Panc1 (cell line): ENCODE results near the gene ASB7. TPM values are rescaled to one million over a fixed set of nuclear protein-coding genes. Genes with fewer than 3 reads are reported as not detected.

Source experiments
- ATAC-seq: fragments of 200-7000 bp; cut with Tn5 transposase; 2 replicates; pipeline ENCODE4 v1.9.1; 2020; ENCODE audit warnings: mild to moderate bottlenecking, moderate library complexity
- BruUV-seq: library from RNA; stranded (reverse); fragments of 400-500 nt; replicated peaks from 2 replicates; lab custom pipeline; 2021; lab: Mats Ljungman, UMichigan
- CTCF ChIA-PET: fragments of 300-600 bp; sonication (Branson Sonifier 250); formaldehyde crosslinking; loops from one replicate; lab custom pipeline; 2022; ENCODE audit warnings: antibody characterized with exemption; lab: Charles Lee
- POLR2A ChIA-PET: fragments of 300-600 bp; sonication (Branson Sonifier 250); formaldehyde crosslinking; loops from one replicate; lab custom pipeline; 2022; ENCODE audit warnings: antibody characterized with exemption; lab: Charles Lee
- DNase-seq: peaks from one replicate; pipeline ENCODE4 v3.0.0-alpha.2; 2010; ENCODE audit warnings: low read depth, low spot score
- H3K27ac ChIP-seq: 2 replicates; pipeline ENCODE4 v1.5.1; 2011; ENCODE audit warnings: mild to moderate bottlenecking, low read length, inconsistent platforms
- H3K27me3 ChIP-seq: fragments of 200-500 bp; sonication (Bioruptor generic); 2 replicates; pipeline ENCODE4 v1.6.0; 2014; ENCODE audit warnings: low read length, inconsistent platforms; ENCODE audit not compliant: control insufficient read depth, insufficient read depth
- H3K36me3 ChIP-seq: fragments of 200-500 bp; sonication (Bioruptor generic); 2 replicates; pipeline ENCODE4 v1.5.1; 2014; ENCODE audit warnings: inconsistent platforms, mild to moderate bottlenecking, low read length, moderate library complexity; ENCODE audit not compliant: control insufficient read depth, insufficient read depth
- H3K4me1 ChIP-seq: 2 replicates; pipeline ENCODE4 v1.5.1; 2011; ENCODE audit warnings: inconsistent platforms, mild to moderate bottlenecking, low read length, moderate library complexity; ENCODE audit not compliant: control insufficient read depth, insufficient read depth
- H3K4me3 ChIP-seq, 2 experiments: 2 replicates each; pipeline ENCODE4 v1.5.1; 2011 to 2012; ENCODE audit warnings: low read depth in 2 of 2, low read length in 2 of 2, mild to moderate bottlenecking in 2 of 2, inconsistent platforms in 1 of 2, moderate library complexity in 1 of 2
- H3K9me3 ChIP-seq: fragments of 200-500 bp; sonication (Bioruptor generic); 2 replicates; pipeline ENCODE4 v1.5.1; 2014; ENCODE audit warnings: low read depth, mild to moderate bottlenecking, inconsistent platforms, low read length, moderate library complexity; ENCODE audit not compliant: control insufficient read depth, insufficient read depth
- CTCF ChIP-seq: fragments of 450-650 bp; IDR thresholded peaks from 2 replicates; pipeline ENCODE4 v1.5.1; 2017; ENCODE audit warnings: mild to moderate bottlenecking
- POLR2AphosphoS5 ChIP-seq: IDR thresholded peaks from 2 replicates; pipeline ENCODE4 v1.6.1; 2012; ENCODE audit warnings: mild to moderate bottlenecking, low read depth, low read length, moderate library complexity
- REST ChIP-seq, 2 experiments: IDR thresholded peaks; 2 replicates each; pipeline ENCODE4 v1.6.1; 2011 to 2012; ENCODE audit warnings: low read depth in 2 of 2, control low read depth in 1 of 2, low read length in 1 of 2, mild to moderate bottlenecking in 1 of 2, moderate library complexity in 1 of 2; ENCODE audit not compliant: insufficient read depth in 1 of 2
- SIN3A ChIP-seq: IDR thresholded peaks from 2 replicates; pipeline ENCODE4 v1.6.1; 2012; ENCODE audit warnings: low read depth, mild to moderate bottlenecking, low read length, moderate library complexity, borderline replicate concordance; ENCODE audit not compliant: insufficient read depth
- TCF7L2 ChIP-seq: IDR thresholded peaks from 2 replicates; pipeline ENCODE4 v1.6.1; 2011; ENCODE audit warnings: mild to moderate bottlenecking, low read depth, low read length, inconsistent platforms
- in situ Hi-C: cut with HindIII; loops from 2 replicates; pipeline ENCODE4 v1.10.0; 2016; ENCODE audit warnings: low sequenced_read_pairs, low pct_unique_long_range_greater_than_20kb
- intact Hi-C: fragments of 100-400 bp; cut with micrococcal nuclease; formaldehyde crosslinking; loops from one replicate; pipeline ENCODE4 v1.10.0; 2022; ENCODE audit not compliant: unreplicated experiment
- total RNA-seq: library from RNA; stranded (reverse); gene quantifications from one replicate; pipeline ENCODE4 v1.2.1, GENCODE V29; 2021; ENCODE audit not compliant: unreplicated experiment

The ASB7 gene
- total RNA-seq, 1 experiment from 2014 or later = 18.1 TPM

- POLR2A ChIA-PET = no interaction called here
- ATAC-seq (peak; percentile 94), DNase-seq (no peak)
- CTCF ChIA-PET = interaction anchor here (1.0 kb wide), 2 partner anchors 8 to 209 kb away, joined by 4 read pairs; no protein-coding TSS in a partner anchor
- peak overlapping the region; percentile 56; the same call in 1 of the 2 replicates for H3K27ac ChIP-seq
- intact Hi-C loops = no loop called here
- in situ Hi-C loops = no loop called here
- H3K9me3 ChIP-seq = no peaks in the 10 kb centered on the region
- H3K4me3 ChIP-seq = no peak overlapping the region
- peaks cover 11% of the 10 kb centered on the region for H3K4me1 ChIP-seq
- TF ChIP-seq POLR2AphosphoS5 = no peak
- peak; percentile 26 for TF ChIP-seq CTCF
- no TSS peak for BruUV-seq
- no peaks in the 10 kb centered on the region for H3K36me3 ChIP-seq
- no peaks in the 10 kb centered on the region for H3K27me3 ChIP-seq
Measured at GRCh38 chr15:100663086-100663914, 60.9 kb downstream of the ASB7 start.

GRCh38 chr15:100663915-100664281 is 61.5 kb downstream of the ASB7 start:
- CTCF ChIA-PET = interaction anchor here (1.0 kb wide), 1 partner anchor 7 kb away, joined by 4 read pairs; no protein-coding TSS in a partner anchor
- in situ Hi-C loops = no loop called here
- POLR2A ChIA-PET = no interaction called here

More at GRCh38 chr15:100663915-100664281, 61.5 kb downstream of the ASB7 start:
- H3K4me1 ChIP-seq = peaks cover 11% of the 10 kb centered on the region
- H3K27me3 ChIP-seq = no peaks in the 10 kb centered on the region
- no peak overlapping the region for H3K4me3 ChIP-seq
- TF ChIP-seq REST (IDR thresholded peaks at IDR 0.05; ENCODE audit: insufficient read depth in 1 of 2, low read depth in 2 of 2, low read length in 1 of 2) (no peak), CTCF (no peak), SIN3A (no peak), POLR2AphosphoS5 (no peak), TCF7L2 (no peak)
- no peak overlapping the region for H3K27ac ChIP-seq
- ATAC-seq = no peak
- no peaks in the 10 kb centered on the region for H3K9me3 ChIP-seq
- intact Hi-C loops = no loop called here
- H3K36me3 ChIP-seq = no peaks in the 10 kb centered on the region
- DNase-seq = no peak
- no TSS peak for BruUV-seq
